NCI-H748 (cell line): ENCODE measurements around the gene OR51A2.
A peak's percentile ranks its signal among the peaks of the same experiment; 100 is the strongest.
"Not testable (repeated sequence)": the region's sequence is repeated elsewhere in the genome, so short reads cannot be mapped to it uniquely, and the experiment has no call there.

Experiments used
- DNase-seq: peaks from one replicate; lab custom pipeline; 2025; ENCODE audit not compliant: unreplicated experiment; lab: John Stamatoyannopoulos, UW

The OR51A2 gene, protein sequence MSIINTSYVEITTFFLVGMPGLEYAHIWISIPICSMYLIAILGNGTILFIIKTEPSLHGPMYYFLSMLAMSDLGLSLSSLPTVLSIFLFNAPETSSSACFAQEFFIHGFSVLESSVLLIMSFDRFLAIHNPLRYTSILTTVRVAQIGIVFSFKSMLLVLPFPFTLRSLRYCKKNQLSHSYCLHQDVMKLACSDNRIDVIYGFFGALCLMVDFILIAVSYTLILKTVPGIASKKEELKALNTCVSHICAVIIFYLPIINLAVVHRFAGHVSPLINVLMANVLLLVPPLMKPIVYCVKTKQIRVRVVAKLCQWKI

DNA sequence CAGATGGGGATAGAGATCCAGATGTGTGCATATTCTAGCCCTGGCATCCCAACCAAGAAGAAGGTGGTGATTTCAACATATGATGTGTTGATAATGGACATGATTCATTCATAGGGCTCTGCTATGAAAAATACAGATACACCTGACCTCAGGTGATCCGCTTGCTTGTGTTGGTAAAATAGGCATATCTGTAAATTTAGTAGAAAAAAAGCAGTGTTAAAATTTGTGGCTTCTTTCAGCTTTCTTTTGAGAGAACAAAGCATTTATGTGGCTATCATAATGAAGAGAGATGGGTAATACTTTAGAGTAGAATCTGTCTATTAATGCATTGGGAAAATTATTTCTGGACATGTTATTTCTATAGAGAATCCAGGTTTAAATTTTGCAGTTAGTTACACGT lies at the start of gene OR51A2:
OR51A2 (minus strand) TSS at position 101 of the 400 bp plus-strand sequence; CDS start at position 101, 0 bp downstream.
- not testable (repeated sequence) for DNase-seq

- DNase-seq = peak; percentile 87
Measured at GRCh38 chr11:5004424-5005274, 49.1 kb upstream of the OR51A2 start.

- DNase-seq = no peak
Measured at GRCh38 chr11:4994551-4994950, 39.0 kb upstream of the OR51A2 start, which contains the start of gene OR51L1. Gene OR51L1, plus strand, starts transcription at chr11:4994851. Its CDS starts 4,132 bp downstream, at chr11:4998983.

DNA sequence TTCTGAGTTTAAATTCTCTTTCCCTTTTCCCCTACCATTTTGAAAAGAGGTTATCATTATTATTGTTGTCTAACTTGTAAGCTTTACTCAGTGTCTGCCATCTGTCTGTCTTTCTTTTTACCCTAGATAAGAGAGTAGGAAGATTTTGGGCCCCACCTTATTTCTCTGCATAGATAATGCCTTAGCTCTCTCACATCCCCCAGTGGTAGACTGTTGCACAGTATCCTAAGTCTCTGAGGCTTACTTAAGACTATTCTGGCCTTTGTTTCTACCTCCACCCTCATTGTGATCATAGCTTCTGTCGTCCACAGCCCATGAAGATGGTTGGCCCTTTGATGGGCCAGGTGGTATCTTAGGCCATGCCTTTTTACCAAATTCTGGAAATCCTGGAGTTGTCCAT lies 35.5 kb upstream of the OR51A2 start:
- DNase-seq = peak; percentile 65

- DNase-seq = no peak
Measured at GRCh38 chr11:4983841-4984240, 28.3 kb upstream of the OR51A2 start.

GRCh38 chr11:4982678-4983077 lies 27.2 kb upstream of the OR51A2 start:
- peak; percentile 43 for DNase-seq

DNA sequence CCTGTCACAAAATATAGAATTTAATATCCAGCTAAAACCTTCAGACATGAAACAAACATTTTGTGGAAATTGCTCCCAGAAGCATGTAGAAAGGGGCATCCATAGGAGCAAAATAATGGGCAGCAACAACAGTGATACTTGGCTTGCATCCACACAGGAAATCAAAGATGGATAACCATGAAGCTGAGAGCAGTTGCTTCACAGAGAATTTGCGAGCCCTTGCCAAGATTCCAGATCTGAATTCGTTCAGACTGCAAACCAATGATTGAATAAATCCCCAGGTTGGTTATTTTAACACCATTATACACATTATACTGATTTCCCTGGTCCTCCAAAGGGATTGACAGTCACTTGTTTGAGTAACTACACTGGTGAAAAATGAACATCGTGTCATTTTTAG lies 23.5 kb upstream of the OR51A2 start:
- no peak for DNase-seq

- DNase-seq = no peak
Measured at GRCh38 chr11:4975436-4975835, 19.9 kb upstream of the OR51A2 start.

DNA sequence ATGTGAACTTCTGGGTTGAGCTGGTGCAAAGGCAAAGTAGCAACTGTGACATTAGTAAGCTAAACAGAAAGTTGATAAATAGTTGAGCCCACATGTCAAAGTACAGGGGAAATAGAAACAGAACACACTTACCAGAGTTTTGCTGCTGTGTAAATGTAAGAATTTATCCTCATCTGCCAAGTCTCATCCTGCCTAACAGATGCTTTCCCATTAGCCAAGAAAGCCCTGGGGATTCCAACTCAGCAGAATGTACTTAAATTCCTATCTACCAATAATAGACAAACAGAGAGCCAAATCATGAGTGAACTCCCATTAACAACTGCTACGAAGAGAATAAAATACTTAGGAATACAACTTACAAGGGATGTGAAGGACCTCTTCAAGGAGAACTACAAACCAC lies 7.3 kb upstream of the OR51A2 start:
- DNase-seq = no peak

- peak; percentile 92 for DNase-seq
Measured at GRCh38 chr11:4960877-4961276, 5.4 kb upstream of the OR51A2 start.

DNA sequence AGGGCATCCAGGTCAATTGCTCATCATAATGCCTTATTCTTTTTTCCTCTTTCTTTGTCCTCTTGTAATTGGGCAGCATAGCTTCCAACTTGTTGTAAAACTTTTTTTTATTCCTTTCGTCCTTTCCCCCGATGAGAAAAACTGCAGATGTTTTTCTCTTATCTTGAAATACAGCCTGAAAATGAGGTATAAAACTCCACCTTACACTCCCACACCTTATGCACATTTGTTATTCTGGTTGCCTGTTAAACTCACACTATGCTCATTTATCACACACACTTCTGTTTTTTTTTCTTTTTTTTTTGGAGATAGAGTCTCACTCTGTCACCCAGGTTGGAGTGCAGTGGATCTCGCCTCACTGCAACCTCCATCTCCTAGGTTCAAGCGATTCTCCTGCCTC lies 1.9 kb upstream of the OR51A2 start:
- no peak for DNase-seq

GRCh38 chr11:4947505-4947904 lies 8.0 kb downstream of the OR51A2 start, which contains the start of gene OR51A4:
Gene OR51A4, minus strand, starts transcription at chr11:4947605. Its CDS starts 505 bp downstream, at chr11:4947100.
- no peak for DNase-seq

- DNase-seq = no peak
Measured at GRCh38 chr11:4936745-4937144, 18.8 kb downstream of the OR51A2 start.

GRCh38 chr11:4932751-4933150 lies 22.8 kb downstream of the OR51A2 start:
- no peak for DNase-seq

- no peak for DNase-seq
Measured at GRCh38 chr11:4926608-4927007, 28.9 kb downstream of the OR51A2 start.

DNA sequence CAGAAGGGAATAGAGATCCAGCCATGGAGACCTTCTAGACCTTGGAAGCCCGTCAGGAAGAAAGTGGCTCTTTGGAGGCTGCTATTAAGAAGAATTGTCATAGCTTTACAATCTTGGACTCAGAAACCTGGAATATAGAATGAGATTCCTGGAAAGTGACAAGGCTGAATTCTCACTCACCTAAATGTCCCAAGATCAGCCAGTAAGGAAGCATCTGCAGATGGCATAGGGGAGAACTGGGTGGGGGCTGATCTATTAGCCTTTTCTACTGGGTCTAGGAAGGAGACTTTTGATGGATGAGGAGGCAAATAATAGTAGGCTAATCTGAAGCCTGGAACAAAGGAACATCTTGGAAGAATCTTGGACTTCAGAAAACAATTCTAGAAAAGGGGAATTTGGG lies 31.3 kb downstream of the OR51A2 start, which contains the start of gene OR51G1:
OR51G1 (minus strand) TSS at position 101 of the 400 bp plus-strand sequence; CDS start at position 101, 0 bp downstream.
- DNase-seq = no peak

GRCh38 chr11:4922304-4922703 lies 33.2 kb downstream of the OR51A2 start:
- no peak for DNase-seq

DNA sequence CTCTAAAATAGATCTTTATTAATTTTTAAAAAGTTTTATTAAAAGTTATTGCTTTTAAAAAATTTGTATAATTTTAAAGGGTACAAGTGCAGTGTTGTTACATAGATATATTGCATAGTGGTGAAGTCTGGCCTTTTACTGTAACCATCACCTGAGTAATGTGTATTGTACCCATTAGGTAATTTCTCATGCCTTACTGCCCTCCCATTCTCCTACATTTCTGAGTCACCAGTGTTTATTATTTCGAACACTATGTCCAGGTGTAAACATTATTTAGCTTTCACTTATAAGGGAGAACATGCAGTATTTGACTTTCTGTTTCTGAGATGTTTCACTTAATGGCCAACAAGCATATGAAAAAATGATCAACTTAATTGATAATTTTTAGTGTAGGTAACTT lies 33.7 kb downstream of the OR51A2 start:
- no peak for DNase-seq

- no peak for DNase-seq
Measured at GRCh38 chr11:4919250-4919649, 36.3 kb downstream of the OR51A2 start, which contains the start of gene OR51G2. Gene OR51G2, minus strand, starts transcription at chr11:4919350. Its CDS starts 3,687 bp downstream, at chr11:4915663.

- DNase-seq = no peak
Measured at GRCh38 chr11:4916581-4916980, 38.9 kb downstream of the OR51A2 start.
